SK-N-MC (cell line): ENCODE results near the gene NINJ2.

Experiments used
- EZH2 ChIP-seq: fragments of 200-600 bp; sonication (generic); IDR thresholded peaks from one replicate; pipeline ENCODE4 v1.6.1; 2017; ENCODE audit warnings: antibody characterized with exemption
- FOXP2 ChIP-seq: optimal IDR thresholded peaks from 2 replicates; pipeline ENCODE3; 2011; ENCODE audit warnings: mild to moderate bottlenecking, moderate library complexity; ENCODE audit not compliant: insufficient read depth; ENCODE audit errors: extremely low read length, control extremely low read depth
- POLR2AphosphoS5 ChIP-seq: IDR thresholded peaks from 2 replicates; pipeline ENCODE4 v1.6.1; 2012; ENCODE audit warnings: mild to moderate bottlenecking, low read depth, low read length, borderline replicate concordance

GRCh38 chr12:539540-540310 is 123.5 kb downstream of the NINJ2 start:
- TF ChIP-seq FOXP2, result no peak
- no peak for TF ChIP-seq EZH2
- TF ChIP-seq POLR2AphosphoS5, result no peak
